Right ventricle myocardium inferior (tissue), 1 donor: Measurements from ENCODE around the gene ARSJ. TPM values are rescaled to one million over a fixed set of nuclear protein-coding genes. Genes with fewer than 3 reads are reported as not detected.
"Not testable (repeated sequence)": the region's sequence is repeated elsewhere in the genome, so short reads cannot be mapped to it uniquely, and the experiment has no call there.

Source experiments
- ATAC-seq: fragments of 200-7000 bp; cut with Tn5 transposase; one replicate; pipeline ENCODE4 v1.9.1; 2020; ENCODE audit warnings: mild to moderate bottlenecking, moderate library complexity
- DNase-seq: peaks from one replicate; pipeline ENCODE4 v3.0.0; 2021; ENCODE audit errors: missing footprints
- intact Hi-C: fragments of 100-400 bp; cut with DNase I; formaldehyde crosslinking; loops from one replicate; pipeline ENCODE4 v1.11.0; 2022
- long read RNA-seq: library from polyadenylated mRNA; unstranded; transcript quantifications from one replicate; pipeline ENCODE4 v2.0.0, GENCODE V29; 2021
- total RNA-seq: library from RNA; stranded (reverse); fragmentation: NEBNext Ultra II Directional; extraction: Animal tissue kit (Norgen Biotek cat#: 25700); gene quantifications from one replicate; pipeline ENCODE4 v1.2.1, GENCODE V29; 2021
- donor health status: DM: no; HTN: yes; CAD: no; lungs with severe emphysema.

The ARSJ gene
- 0.54 TPM for total RNA-seq
- long read RNA-seq = 0 reads

- DNase-seq (peak; percentile 75), ATAC-seq (peak; percentile 78)
- intact Hi-C loops = no loop called here
Measured at GRCh38 chr4:113979148-113979904, at the start of gene ARSJ. TSS of gene ARSJ (minus strand) at chr4:113979647. CDS start at chr4:113978834, 813 bp downstream.

GRCh38 chr4:114028071-114028470 is 48.6 kb upstream of the ARSJ start:
- ATAC-seq = no peak
- intact Hi-C loops = no loop called here
- no peak for DNase-seq

DNA sequence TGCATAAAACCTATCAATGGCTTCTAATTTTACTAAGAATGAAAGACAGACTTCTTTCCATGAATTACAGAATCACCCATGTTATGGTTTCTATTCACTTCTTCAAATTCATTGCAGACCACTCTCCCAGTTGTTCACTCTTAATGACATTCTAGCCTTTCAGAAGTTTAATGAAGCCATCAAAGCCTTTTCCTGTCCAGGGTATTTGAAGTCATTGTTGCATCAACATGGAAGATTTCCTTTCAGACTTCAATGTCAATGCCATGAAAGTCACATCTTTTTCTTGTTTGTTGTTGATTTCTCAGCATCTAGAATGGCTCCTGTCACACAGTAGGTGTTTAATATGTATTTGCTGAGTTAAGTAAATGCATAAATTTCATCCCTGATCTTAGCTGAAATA is 48.1 kb upstream of the ARSJ start:
- no peak for DNase-seq
- intact Hi-C loops = no loop called here
- ATAC-seq = no peak

GRCh38 chr4:114026447-114026846 is 47.0 kb upstream of the ARSJ start:
- DNase-seq = no peak
- ATAC-seq = no peak
- intact Hi-C loops = no loop called here

DNA sequence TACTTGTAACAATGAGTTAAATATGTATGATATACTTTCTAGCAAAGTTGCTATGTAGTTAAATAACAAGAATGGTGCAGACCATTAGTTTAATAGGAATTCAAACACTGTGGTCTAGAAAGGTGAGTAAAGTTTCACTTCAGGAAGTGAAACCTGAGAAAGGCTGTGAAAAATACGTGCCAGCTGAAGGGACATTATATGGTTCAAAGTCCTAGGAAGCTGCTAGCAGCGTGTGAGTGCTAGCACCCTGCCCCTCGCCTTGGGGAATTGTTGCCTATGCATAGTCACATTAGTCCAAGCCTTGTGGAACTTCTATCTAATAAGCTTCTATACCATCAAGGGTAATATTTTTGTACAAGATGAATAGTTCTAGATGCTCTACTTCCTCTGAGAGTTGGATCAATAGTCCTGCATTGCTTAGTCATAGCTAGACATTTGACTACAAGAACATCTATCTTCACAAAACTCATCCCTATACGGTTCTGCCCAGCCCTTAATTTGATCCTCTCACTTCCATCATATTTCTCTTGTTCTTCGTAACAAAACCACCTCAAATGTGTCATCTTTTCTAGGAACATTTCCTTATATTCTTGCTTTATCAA is 45.8 kb upstream of the ARSJ start:
- no peak for ATAC-seq
- no peak for DNase-seq
- intact Hi-C loops = no loop called here

DNA sequence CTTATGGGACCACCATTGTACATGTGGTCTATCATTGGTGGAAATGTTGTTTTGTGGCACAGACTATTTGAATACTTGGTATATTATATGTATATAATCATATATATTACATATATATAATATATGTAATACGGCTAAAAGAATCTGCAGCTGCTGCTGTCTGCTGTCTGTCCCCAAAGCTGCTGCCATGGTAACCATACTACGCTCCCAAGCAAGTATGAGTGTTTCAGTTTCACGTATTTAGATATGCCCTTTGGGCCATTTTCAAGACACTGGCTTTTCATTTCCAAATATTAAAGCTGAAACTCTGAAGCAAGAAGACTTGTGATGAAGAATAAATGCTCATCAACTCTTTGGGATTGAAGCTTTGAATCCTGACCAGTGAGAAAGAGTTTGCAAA is 42.0 kb upstream of the ARSJ start:
- ATAC-seq (no peak), DNase-seq (no peak)
- intact Hi-C loops = no loop called here

DNA sequence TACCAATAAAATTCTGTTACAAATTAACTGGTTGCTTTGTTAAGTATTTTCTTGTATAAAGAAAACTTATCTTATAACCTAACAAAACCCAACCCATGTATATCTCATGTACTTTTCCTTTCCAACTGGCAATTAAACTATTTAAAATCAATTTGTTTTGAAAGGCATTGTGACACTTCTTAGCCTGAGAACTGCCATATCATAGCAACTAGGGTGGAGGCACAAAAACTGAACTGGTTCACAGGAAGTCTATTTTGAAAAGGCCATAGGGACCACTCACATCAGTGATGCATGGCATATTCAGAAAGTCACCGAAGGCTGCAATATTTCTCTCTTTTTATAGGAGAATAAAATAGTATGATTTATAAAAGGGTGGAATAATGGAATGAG is 40.5 kb upstream of the ARSJ start:
- ATAC-seq = no peak
- no peak for DNase-seq
- intact Hi-C loops = no loop called here

- intact Hi-C loops = no loop called here
- ATAC-seq = no peak
- DNase-seq = no peak
Measured at GRCh38 chr4:114019276-114019968, 40.0 kb upstream of the ARSJ start.

DNA sequence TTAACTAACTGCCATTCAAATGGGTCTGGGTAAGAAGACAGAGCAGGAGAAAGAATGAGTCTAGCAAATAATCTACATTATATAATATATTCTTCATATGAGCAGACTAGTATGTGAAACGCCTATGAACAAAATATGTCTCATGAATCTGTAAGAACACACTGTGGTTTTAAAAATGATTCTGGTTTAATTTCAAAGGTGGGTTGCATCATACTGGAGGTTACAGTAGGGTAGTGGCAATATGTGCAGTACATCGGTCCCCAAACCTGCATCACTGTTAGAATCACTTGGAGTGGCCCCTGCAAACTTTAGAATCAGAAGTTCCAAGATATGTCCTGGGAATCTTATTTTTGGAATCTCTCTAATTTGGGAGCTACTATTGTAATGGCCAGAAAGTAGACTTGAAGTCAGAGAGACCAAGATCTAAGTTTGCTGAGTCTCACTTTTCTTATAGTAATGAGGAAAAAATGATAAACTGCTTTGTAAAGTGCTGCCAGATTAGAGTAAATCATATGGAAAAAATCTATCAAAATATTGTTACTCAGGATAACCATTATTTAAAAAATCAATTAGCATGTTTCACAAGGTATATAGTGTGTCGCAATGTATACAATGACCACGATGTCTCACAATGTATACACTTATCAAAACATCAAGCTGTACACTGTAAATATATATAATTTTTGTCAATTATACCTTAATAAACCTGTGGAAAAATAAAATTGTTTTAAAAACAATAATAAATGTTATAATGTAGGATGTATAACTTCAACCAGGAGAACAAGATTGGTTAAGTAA is 37.9 kb upstream of the ARSJ start:
- ATAC-seq (no peak), DNase-seq (no peak)
- intact Hi-C loops = no loop called here

- intact Hi-C loops = no loop called here
- no peak for DNase-seq
- no peak for ATAC-seq
Measured at GRCh38 chr4:114015444-114015899, 36.0 kb upstream of the ARSJ start.

DNA sequence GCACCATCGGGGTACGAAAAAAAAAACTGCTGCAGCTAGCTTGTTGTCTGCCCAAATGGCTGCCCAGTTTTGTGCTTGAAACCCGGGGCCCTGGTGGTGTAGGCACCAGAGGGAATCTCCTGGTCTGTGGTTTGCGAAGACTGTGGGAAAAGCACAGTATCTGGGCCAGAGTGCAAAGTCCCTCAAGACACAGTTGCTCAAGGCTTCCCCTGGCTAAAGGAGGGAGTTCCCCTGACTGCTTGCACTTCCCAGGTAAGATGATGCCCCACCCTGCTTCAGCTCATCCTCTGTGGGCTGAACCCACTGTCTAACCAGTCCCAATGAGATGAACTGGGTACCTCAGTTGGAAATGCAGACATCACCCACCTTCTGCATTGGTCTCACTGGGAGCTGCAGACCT is 33.8 kb upstream of the ARSJ start:
- ATAC-seq, DNase-seq, intact Hi-C loops: not testable (repeated sequence)

DNA sequence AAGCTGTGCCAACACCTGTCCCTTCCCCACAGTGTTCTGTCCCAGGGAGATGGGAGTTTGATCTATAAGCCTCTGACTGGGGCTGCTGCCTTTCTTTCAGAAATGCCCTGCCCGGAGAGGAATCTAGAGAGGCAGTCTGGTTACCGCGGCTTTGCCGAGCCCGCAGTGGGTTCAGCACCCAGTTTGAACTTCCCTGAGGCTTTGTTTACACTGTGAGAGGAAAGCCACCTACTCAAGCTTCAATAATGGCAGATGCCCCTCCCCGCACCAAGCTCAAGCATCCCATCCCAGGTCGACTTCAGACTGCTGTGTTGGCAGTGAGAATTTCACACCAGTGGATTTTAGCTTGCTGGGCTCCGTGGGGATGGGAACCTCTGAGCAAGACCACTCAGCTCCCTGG is 33.3 kb upstream of the ARSJ start:
- DNase-seq = no peak
- intact Hi-C loops = no loop called here
- ATAC-seq = no peak

- intact Hi-C loops = no loop called here
- no peak for DNase-seq
- ATAC-seq = no peak
Measured at GRCh38 chr4:114005569-114006442, 26.4 kb upstream of the ARSJ start.

DNA sequence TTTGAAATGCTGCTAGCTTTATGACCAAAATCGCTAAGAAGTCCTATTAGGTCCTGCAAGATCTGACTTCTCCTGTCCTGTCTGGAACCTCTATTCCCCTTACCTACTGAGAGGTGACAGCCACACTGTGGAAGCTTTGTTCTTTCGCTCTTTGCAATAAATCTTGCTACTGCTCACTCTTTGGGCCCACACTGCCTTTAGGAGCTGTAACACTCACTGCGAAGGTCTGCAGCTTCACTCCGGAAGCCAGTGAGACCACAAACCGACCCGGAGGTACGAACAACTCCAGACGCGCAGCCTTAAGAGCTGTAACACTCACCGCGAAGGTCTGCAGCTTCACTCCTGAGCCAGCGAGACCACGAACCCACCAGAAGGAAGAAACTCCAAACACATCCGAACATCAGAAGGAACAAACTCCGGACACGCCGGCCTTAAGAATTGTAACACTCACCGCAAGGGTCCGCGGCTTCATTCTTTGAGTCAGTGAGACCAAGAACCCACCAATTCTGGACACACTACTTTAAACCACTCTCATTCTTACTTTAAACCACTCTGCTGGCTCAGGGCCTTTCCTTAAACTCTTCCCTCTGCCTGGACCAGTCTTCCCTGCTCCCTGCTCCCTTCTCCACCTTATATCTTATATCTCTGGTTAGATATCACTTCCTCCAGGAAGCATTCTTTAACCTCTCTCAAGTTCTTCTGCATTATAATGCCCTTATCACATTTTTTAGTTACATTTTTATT is 25.2 kb upstream of the ARSJ start:
- intact Hi-C loops, DNase-seq, ATAC-seq: not testable (repeated sequence)

GRCh38 chr4:113998531-113998930 is 19.1 kb upstream of the ARSJ start:
- ATAC-seq = peak; percentile 65
- DNase-seq = no peak
- intact Hi-C loops = no loop called here

DNA sequence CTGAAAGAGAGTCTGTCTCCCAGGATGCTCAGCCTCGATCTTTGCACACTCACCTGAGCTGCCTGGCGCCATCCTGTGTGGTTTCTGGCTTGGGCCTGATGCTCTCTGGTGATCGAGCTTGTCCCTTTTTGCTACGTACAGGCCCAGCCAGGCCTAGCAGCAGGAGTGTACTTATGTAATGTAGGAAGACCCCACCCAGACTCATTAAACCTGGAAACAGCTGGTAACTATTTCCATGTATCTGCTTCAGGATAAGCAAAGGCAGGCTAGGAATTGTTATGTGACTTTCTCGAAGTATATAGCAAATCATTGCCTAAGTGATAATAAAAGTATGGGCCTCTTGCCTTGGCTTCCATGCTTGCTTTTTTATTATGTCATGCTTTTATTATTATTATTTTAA is 18.6 kb upstream of the ARSJ start:
- ATAC-seq = no peak
- no peak for DNase-seq

DNA sequence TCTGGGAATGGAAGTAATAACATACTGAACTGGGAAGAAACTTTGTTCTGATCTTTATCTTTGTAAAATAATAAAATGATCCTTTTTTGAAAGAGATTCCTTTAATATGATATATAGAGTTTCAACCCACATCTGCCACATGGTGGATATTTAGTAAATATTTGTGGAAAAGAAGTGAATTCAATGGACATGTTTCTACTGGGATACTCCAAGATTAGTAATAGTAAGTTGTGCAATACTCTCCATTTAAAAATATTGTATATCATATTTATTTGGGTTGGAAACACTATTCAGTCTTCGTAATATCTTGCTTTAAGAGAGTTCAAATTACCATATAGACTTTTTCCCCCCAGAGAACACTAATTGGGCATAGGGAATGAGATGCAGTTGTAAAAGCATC is 17.8 kb upstream of the ARSJ start:
- intact Hi-C loops = no loop called here
- DNase-seq (no peak), ATAC-seq (no peak)

More for the DNA sequence above, 18.6 kb upstream of the ARSJ start:
- intact Hi-C loops = no loop called here
